Parathyroid adenoma (tissue), 2 donors: ENCODE results near the gene LCN2.

ENCODE experiments used
- H2AFZ ChIP-seq: fragments of 300-600 bp; sonication (generic); one replicate; pipeline ENCODE4 v1.7.0; 2017; ENCODE audit warnings: antibody characterized with exemption, mild to moderate bottlenecking
- H3K27ac ChIP-seq: fragments of 300-600 bp; sonication (generic); one replicate; pipeline ENCODE4 v1.7.0; 2017
- H3K27me3 ChIP-seq: fragments of 300-600 bp; sonication (generic); one replicate; pipeline ENCODE4 v1.7.0; 2017; ENCODE audit warnings: low read length; ENCODE audit not compliant: control insufficient read depth, insufficient read depth
- H3K36me3 ChIP-seq: fragments of 300-600 bp; sonication (generic); one replicate; pipeline ENCODE4 v1.7.0; 2017; ENCODE audit warnings: low read length; ENCODE audit not compliant: control insufficient read depth, insufficient read depth
- H3K4me1 ChIP-seq: fragments of 300-600 bp; sonication (generic); one replicate; pipeline ENCODE4 v1.7.0; 2017; ENCODE audit warnings: control low read depth
- H3K4me2 ChIP-seq: fragments of 300-600 bp; sonication (generic); one replicate; pipeline ENCODE4 v1.7.0; 2017; ENCODE audit warnings: low read length
- H3K4me3 ChIP-seq: fragments of 300-600 bp; sonication (generic); one replicate; pipeline ENCODE4 v1.7.0; 2017; ENCODE audit warnings: low read depth, low read length
- H3K79me2 ChIP-seq: fragments of 300-600 bp; sonication (generic); one replicate; pipeline ENCODE4 v1.7.0; 2017; ENCODE audit warnings: control low read depth
- H3K9ac ChIP-seq: fragments of 300-600 bp; sonication (generic); one replicate; pipeline ENCODE4 v1.7.0; 2017; ENCODE audit warnings: mild to moderate bottlenecking
- H3K9me3 ChIP-seq: fragments of 300-600 bp; sonication (generic); one replicate; pipeline ENCODE4 v1.7.0; 2017; ENCODE audit warnings: low read length; ENCODE audit not compliant: control insufficient read depth
- CTCF ChIP-seq: fragments of 300-600 bp; sonication (generic); IDR thresholded peaks from one replicate; pipeline ENCODE4 v1.7.0; 2017; ENCODE audit warnings: antibody characterized with exemption, mild to moderate bottlenecking
- donor health status: primary hyperparathyroidism.

The LCN2 gene

DNA sequence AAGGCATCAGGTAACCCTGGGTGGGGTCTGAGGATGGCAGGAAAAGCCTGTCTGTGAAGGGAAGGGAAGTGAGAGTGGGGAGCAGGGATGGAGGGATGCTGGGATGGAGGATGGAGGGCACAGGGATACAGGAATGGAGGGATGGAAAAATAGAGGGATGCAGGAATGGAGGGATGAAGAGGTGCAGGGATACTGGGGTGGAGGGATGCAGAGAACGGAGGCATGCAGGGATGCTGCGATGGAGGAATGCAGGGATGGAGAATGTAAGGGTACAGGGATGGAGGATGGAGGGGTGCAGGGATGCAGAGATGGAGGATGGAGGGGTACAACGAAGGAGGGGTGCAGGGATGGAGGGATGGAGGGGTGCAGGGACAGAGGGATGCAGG lies 30.8 kb upstream of the LCN2 start:
- Histone ChIP-seq H3K4me1 (no peaks in the 10 kb centered on the region), H3K36me3 (no peaks in the 10 kb centered on the region), H3K27me3 (no peaks in the 10 kb centered on the region), H3K9me3 (no peaks in the 10 kb centered on the region), H3K9ac (no peak overlapping the region), H3K4me3 (no peak overlapping the region), H2AFZ (no peak overlapping the region), H3K27ac (no peak overlapping the region), H3K79me2 (no peaks in the 10 kb centered on the region), H3K4me2 (no peak overlapping the region)
- no peak for TF ChIP-seq CTCF

- H3K9ac ChIP-seq, result no peak overlapping the region
- no peak overlapping the region for H3K4me3 ChIP-seq
- H3K9me3 ChIP-seq, result no peaks in the 10 kb centered on the region
- H2AFZ ChIP-seq, result no peak overlapping the region
- no peaks in the 10 kb centered on the region for H3K36me3 ChIP-seq
- H3K79me2 ChIP-seq, result no peaks in the 10 kb centered on the region
- no peak overlapping the region for H3K4me2 ChIP-seq
- no peaks in the 10 kb centered on the region for H3K4me1 ChIP-seq
- no peak overlapping the region for H3K27ac ChIP-seq
- no peak for TF ChIP-seq CTCF
- no peaks in the 10 kb centered on the region for H3K27me3 ChIP-seq
Measured at GRCh38 chr9:128118971-128119665, 30.1 kb upstream of the LCN2 start.

- Histone ChIP-seq H3K27ac (no peak overlapping the region), H3K36me3 (no peaks in the 10 kb centered on the region), H3K79me2 (no peaks in the 10 kb centered on the region), H3K9ac (no peak overlapping the region), H2AFZ (no peak overlapping the region), H3K4me2 (no peak overlapping the region), H3K9me3 (no peaks in the 10 kb centered on the region), H3K27me3 (no peaks in the 10 kb centered on the region), H3K4me1 (no peaks in the 10 kb centered on the region), H3K4me3 (no peak overlapping the region)
- no peak for TF ChIP-seq CTCF
Measured at GRCh38 chr9:128120061-128120740, 29.1 kb upstream of the LCN2 start.

- H3K36me3 ChIP-seq, result no peaks in the 10 kb centered on the region
Measured at GRCh38 chr9:128120741-128121465, 28.4 kb upstream of the LCN2 start.

More at GRCh38 chr9:128120741-128121465, 28.4 kb upstream of the LCN2 start:
- no peak overlapping the region for H3K27ac ChIP-seq
- no peaks in the 10 kb centered on the region for H3K9me3 ChIP-seq
- no peak overlapping the region for H3K9ac ChIP-seq
- no peak overlapping the region for H3K4me2 ChIP-seq
- H3K4me1 ChIP-seq, result no peaks in the 10 kb centered on the region
- no peak for TF ChIP-seq CTCF
- no peak overlapping the region for H3K4me3 ChIP-seq
- no peaks in the 10 kb centered on the region for H3K79me2 ChIP-seq
- no peaks in the 10 kb centered on the region for H3K27me3 ChIP-seq
- H2AFZ ChIP-seq, result no peak overlapping the region
